ENCODE data around the gene HMGXB3. TPM values are rescaled to one million over a fixed set of nuclear protein-coding genes. Genes with fewer than 3 reads are reported as not detected.

The HMGXB3 gene
- total RNA-seq, 4 donors from 2014 or later: 17.4 to 26.5 (median 23.1) TPM

DNA sequence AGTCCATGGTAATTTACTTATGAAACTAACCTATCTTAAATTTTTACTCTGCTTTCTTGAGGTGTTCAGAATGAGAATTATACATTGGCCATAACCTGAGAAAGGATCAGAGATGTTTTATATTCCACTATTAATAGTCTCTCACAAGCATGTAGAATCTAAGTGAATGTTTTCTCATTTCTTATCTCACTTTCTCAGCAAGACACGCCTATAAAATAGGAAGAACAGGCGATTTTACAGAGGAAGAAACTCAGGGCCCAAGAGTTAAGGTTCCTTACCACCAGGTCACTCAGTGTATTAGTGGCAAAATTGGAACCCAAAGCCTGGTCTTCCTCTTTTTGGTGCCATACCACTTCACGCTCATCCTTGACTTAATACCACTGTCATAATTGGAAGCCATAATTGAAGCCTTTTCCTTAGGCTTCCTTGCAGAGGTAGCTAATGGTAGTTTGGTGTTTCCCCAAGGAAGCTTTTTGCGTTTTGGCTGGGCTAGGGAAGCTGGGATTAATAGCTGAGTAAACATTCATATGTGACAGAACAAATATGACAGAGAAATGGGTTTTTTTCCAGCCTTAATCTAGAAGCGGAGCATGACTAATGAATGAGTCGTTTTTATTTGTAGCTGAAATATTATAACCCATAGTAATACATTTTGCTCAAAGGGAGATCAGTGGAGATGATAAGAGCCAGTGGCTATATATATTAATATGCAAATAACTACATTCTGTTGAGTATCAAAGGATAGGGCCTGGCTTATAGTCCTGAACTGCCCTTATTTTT is 16.9 kb downstream of the HMGXB3 start:
- Histone ChIP-seq H3K4me1 (peaks cover 12 to 19% (median 18%) of the 10 kb centered on the region in 4 donors), H3K9me3 (no peaks in the 10 kb centered on the region), H3K27me3 (no peaks in the 10 kb centered on the region), H3K27ac (replicated peaks in 1 of 4) (no peak overlapping the region), H3K36me3 (peaks cover 29 to 86% (median 74%) of the 10 kb centered on the region in 4 donors), H3K4me3 (no peak overlapping the region)
- TF ChIP-seq POLR2A (IDR thresholded peaks at IDR 0.05; ENCODE audit: low read depth): no peak
- TF ChIP-seq, protein P1, sequence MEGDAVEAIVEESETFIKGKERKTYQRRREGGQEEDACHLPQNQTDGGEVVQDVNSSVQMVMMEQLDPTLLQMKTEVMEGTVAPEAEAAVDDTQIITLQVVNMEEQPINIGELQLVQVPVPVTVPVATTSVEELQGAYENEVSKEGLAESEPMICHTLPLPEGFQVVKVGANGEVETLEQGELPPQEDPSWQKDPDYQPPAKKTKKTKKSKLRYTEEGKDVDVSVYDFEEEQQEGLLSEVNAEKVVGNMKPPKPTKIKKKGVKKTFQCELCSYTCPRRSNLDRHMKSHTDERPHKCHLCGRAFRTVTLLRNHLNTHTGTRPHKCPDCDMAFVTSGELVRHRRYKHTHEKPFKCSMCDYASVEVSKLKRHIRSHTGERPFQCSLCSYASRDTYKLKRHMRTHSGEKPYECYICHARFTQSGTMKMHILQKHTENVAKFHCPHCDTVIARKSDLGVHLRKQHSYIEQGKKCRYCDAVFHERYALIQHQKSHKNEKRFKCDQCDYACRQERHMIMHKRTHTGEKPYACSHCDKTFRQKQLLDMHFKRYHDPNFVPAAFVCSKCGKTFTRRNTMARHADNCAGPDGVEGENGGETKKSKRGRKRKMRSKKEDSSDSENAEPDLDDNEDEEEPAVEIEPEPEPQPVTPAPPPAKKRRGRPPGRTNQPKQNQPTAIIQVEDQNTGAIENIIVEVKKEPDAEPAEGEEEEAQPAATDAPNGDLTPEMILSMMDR (IDR thresholded peaks at IDR 0.05): no peak
- DNase-seq (ENCODE audit: extremely low spot score): no peak
- intact Hi-C loops (cut with DNase I): no loop called here
- WGBS: 77% methylated on average over 6 of the region's 6 CpGs

DNA sequence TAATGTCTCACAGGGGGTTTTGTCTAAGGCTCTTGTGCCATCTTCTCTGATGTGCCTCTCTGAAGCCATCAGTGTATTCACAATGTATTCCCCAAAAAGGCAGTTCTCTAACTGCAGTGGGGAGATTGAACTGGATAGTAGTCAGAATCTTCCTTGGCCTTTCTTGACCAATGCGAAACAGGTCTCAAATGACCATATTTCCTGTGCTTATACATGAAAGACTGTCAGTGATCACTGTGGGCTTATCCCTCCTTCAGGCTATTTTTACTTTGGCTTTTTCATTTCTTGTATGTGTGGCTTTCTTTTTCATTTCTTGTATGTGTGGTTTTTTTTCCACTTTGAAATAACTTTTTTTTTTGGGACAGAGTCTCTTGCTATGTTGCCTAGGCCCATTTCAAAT is 19.7 kb downstream of the HMGXB3 start:
- WGBS: 95% methylated on average over 1 of the region's 1 CpG
- H3K27ac ChIP-seq (replicated peaks in 1 of 4): peak overlapping the region in 1 of 4 donors; percentile 4
- intact Hi-C loops (cut with DNase I): no loop called here
- no peak for DNase-seq (ENCODE audit: extremely low spot score)
- H3K4me1 ChIP-seq: peaks cover 23 to 42% (median 33%) of the 10 kb centered on the region in 4 donors
- peaks cover 9 to 77% (median 62%) of the 10 kb centered on the region in 4 donors for H3K36me3 ChIP-seq
- TF ChIP-seq POLR2AphosphoS5 (IDR thresholded peaks at IDR 0.05) (no peak), POLR2A (IDR thresholded peaks at IDR 0.05; ENCODE audit: low read depth) (no peak), EP300 (IDR thresholded peaks at IDR 0.05) (no peak)
- TF ChIP-seq, protein P1 (IDR thresholded peaks at IDR 0.05): no peak
- H3K4me3 ChIP-seq: no peak overlapping the region
- no peaks in the 10 kb centered on the region for H3K27me3 ChIP-seq
- H3K9me3 ChIP-seq: no peaks in the 10 kb centered on the region

DNA sequence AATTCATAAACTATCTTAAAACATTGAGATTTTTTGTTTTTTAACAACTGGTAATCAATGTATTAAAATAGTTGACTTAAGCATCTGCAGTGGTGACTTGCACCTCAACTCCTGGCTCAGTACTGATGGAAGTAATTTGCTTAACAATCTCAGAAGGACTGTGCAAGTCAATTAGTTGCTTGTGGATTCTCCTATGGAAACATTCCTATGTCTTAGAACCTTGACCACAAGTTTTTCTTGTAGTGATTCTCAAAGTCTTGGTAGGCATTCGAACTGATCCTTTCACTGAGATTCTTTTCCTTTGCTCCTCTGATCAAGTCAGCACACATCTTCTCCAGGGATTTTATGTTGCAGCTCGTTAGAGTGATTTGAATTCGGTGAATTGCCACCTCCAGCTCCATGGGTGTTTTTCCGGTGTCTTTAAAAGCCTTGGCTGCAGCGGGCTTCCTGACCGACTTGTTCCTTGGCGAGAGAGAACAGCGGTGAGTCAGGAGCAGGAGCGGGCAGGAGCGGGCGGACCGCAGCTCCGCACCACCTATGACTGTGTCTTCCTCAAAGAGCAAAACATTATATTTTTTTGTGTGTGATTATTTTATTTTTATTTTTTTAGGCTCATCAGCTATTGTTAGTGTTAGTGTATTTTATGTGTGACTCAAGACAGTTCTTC is 21.1 kb downstream of the HMGXB3 start:
- peak in 1 of 2 donors; percentile 30 for TF ChIP-seq POLR2AphosphoS5 (IDR thresholded peaks at IDR 0.05)
- no peak for TF ChIP-seq POLR2A (IDR thresholded peaks at IDR 0.05; ENCODE audit: low read depth)
- 67% methylated on average over 13 of the region's 13 CpGs for WGBS
- intact Hi-C loops (cut with DNase I): no loop called here
- DNase-seq (ENCODE audit: extremely low spot score): no peak
- H3K27ac ChIP-seq (replicated peaks in 1 of 4): peak overlapping the region; percentile 18 to 67 (median 47)
- H3K27me3 ChIP-seq: no peaks in the 10 kb centered on the region
- H3K4me1 ChIP-seq: peaks cover 23 to 42% (median 33%) of the 10 kb centered on the region in 4 donors
- peaks cover 20 to 79% (median 66%) of the 10 kb centered on the region in 4 donors for H3K36me3 ChIP-seq
- no peak overlapping the region for H3K4me3 ChIP-seq
- H3K9me3 ChIP-seq: no peaks in the 10 kb centered on the region

DNA sequence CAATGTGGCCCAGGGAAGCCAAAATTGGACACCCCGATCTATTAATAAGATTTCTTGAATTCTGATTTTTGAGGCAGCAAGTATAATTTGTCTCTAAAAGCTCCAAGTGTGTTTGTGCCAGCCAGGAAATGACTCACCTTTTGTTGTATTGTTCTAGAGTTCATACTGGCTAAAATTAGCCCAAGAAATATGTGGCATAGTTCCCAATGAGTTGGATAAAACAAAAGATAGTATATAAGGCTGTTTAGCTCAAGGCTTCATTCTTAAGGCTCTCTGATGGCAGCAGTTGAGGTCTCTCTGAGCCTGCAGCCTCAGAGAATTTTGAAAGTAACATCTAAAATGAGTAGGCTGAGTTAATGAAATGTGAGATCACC is 21.6 kb downstream of the HMGXB3 start:
- Histone ChIP-seq H3K9me3 (no peaks in the 10 kb centered on the region), H3K27me3 (no peaks in the 10 kb centered on the region), H3K4me3 (no peak overlapping the region), H3K36me3 (peaks cover 23 to 81% (median 70%) of the 10 kb centered on the region in 4 donors), H3K4me1 (peaks cover 23 to 42% (median 33%) of the 10 kb centered on the region in 4 donors), H3K27ac (replicated peaks in 1 of 4) (peak overlapping the region; percentile 18 to 67 (median 47))
- peak in 1 of 2 donors; percentile 20 for TF ChIP-seq POLR2AphosphoS5 (IDR thresholded peaks at IDR 0.05)
- TF ChIP-seq, protein P1 (IDR thresholded peaks at IDR 0.05): no peak
- DNase-seq (ENCODE audit: extremely low spot score): no peak
- WGBS: 53% methylated on average over 1 of the region's 1 CpG
- intact Hi-C loops (cut with DNase I): no loop called here

DNA sequence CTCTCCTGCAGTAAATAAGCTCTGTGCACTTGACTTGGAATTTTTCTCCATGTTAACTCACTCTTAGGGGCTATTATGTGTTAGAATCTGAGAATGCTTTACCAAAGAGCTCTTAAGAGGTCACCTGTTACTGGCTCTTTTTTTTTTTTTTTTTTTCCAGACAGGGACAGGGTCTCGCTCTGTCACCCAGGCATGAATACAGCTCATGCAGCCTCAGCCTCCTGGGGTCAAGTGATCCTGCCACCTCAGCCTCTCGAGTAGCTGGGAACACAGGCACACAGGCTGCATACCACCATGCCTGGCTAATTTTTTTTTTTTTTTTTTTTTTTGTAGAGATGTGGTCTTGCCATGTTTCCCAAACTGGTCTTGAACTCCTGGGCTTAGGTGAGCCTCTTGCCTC is 22.1 kb downstream of the HMGXB3 start:
- H3K4me1 ChIP-seq: peaks cover 23 to 42% (median 33%) of the 10 kb centered on the region in 4 donors
- peak overlapping the region; percentile 18 to 67 (median 47) for H3K27ac ChIP-seq (replicated peaks in 1 of 4)
- DNase-seq (ENCODE audit: extremely low spot score): no peak
- no peaks in the 10 kb centered on the region for H3K27me3 ChIP-seq
- WGBS: 88% methylated on average over 2 of the region's 2 CpGs
- H3K9me3 ChIP-seq: no peaks in the 10 kb centered on the region
- intact Hi-C loops (cut with DNase I): no loop called here
- peaks cover 23 to 82% (median 70%) of the 10 kb centered on the region in 4 donors for H3K36me3 ChIP-seq
- TF ChIP-seq EP300 (IDR thresholded peaks at IDR 0.05) (no peak), POLR2AphosphoS5 (IDR thresholded peaks at IDR 0.05) (no peak), POLR2A (IDR thresholded peaks at IDR 0.05; ENCODE audit: low read depth) (no peak)
- TF ChIP-seq, protein P1 (IDR thresholded peaks at IDR 0.05): no peak
- no peak overlapping the region for H3K4me3 ChIP-seq
